H9 (cell line): Measurements from ENCODE around the gene MUSK. TPM values are rescaled to one million over a fixed set of nuclear protein-coding genes. Genes with fewer than 3 reads are reported as not detected.

Experiments used
- DNase-seq: peaks from one replicate; pipeline ENCODE4 v3.0.0-alpha.2; 2017
- H2AFZ ChIP-seq: one replicate; pipeline ENCODE4 v1.6.1; 2013; ENCODE audit warnings: mild to moderate bottlenecking, low read length, control low read depth, moderate library complexity
- H2AK5ac ChIP-seq: 2 replicates; pipeline ENCODE4 v1.6.1; 2013; ENCODE audit warnings: low read length, control low read depth, mixed read lengths; ENCODE audit not compliant: insufficient read length
- H2BK120ac ChIP-seq: one replicate; pipeline ENCODE4 v1.6.1; 2013; ENCODE audit warnings: low read depth, mild to moderate bottlenecking, low read length, control low read depth, inconsistent platforms; ENCODE audit not compliant: poor library complexity, severe bottlenecking
- H2BK12ac ChIP-seq: 2 replicates; pipeline ENCODE4 v1.6.1; 2013; ENCODE audit warnings: low read length, control low read depth, mixed read lengths, low read depth; ENCODE audit not compliant: insufficient read length
- H2BK15ac ChIP-seq: 2 replicates; pipeline ENCODE4 v1.6.1; 2013; ENCODE audit warnings: low read depth, low read length, control low read depth
- H2BK20ac ChIP-seq: one replicate; pipeline ENCODE4 v1.6.1; 2013; ENCODE audit warnings: low read depth, mild to moderate bottlenecking, low read length, control low read depth, inconsistent platforms; ENCODE audit not compliant: poor library complexity, severe bottlenecking
- H2BK5ac ChIP-seq: 2 replicates; pipeline ENCODE4 v1.6.1; 2013; ENCODE audit warnings: low read length, control low read depth, mixed read lengths; ENCODE audit not compliant: insufficient read length
- H3K14ac ChIP-seq: 2 replicates; pipeline ENCODE4 v1.6.1; 2013; ENCODE audit warnings: low read length, control low read depth; ENCODE audit not compliant: insufficient read depth
- H3K18ac ChIP-seq: 2 replicates; pipeline ENCODE4 v1.6.1; 2013; ENCODE audit warnings: low read depth, mild to moderate bottlenecking, mixed read lengths, low read length, control low read depth; ENCODE audit not compliant: insufficient read length
- H3K23ac ChIP-seq: 2 replicates; pipeline ENCODE4 v1.6.1; 2013; ENCODE audit warnings: low read length, control low read depth, mixed read lengths, low read depth; ENCODE audit not compliant: insufficient read length
- H3K23me2 ChIP-seq: 2 replicates; pipeline ENCODE4 v1.6.1; 2013; ENCODE audit warnings: low read depth, mild to moderate bottlenecking, mixed read lengths, low read length, control low read depth; ENCODE audit not compliant: insufficient read length, poor library complexity, severe bottlenecking
- H3K27ac ChIP-seq: 2 replicates; pipeline ENCODE4 v1.5.1; 2013; ENCODE audit warnings: low read length, control low read depth, mixed read lengths, low read depth; ENCODE audit not compliant: insufficient read length
- H3K27me3 ChIP-seq: 2 replicates; pipeline ENCODE4 v1.6.1; 2013; ENCODE audit warnings: low read length, control low read depth, inconsistent platforms; ENCODE audit not compliant: insufficient read depth
- H3K4ac ChIP-seq: 2 replicates; pipeline ENCODE4 v1.6.1; 2013; ENCODE audit warnings: low read depth, mild to moderate bottlenecking, control low read depth, inconsistent platforms, low read length, moderate library complexity
- H3K4me1 ChIP-seq: 2 replicates; pipeline ENCODE4 v1.6.1; 2013; ENCODE audit warnings: low read length, control low read depth, inconsistent platforms; ENCODE audit not compliant: insufficient read depth
- H3K4me2 ChIP-seq: 2 replicates; pipeline ENCODE4 v1.6.1; 2013; ENCODE audit warnings: low read length, control low read depth, mixed read lengths; ENCODE audit not compliant: insufficient read length, insufficient read depth
- H3K56ac ChIP-seq: 2 replicates; pipeline ENCODE4 v1.6.1; 2013; ENCODE audit warnings: low read depth, mild to moderate bottlenecking, mixed read lengths, low read length, control low read depth; ENCODE audit not compliant: insufficient read length
- H3K79me1 ChIP-seq: 2 replicates; pipeline ENCODE4 v1.6.1; 2013; ENCODE audit warnings: low read depth, mild to moderate bottlenecking, moderate library complexity, low read length, control low read depth, inconsistent platforms; ENCODE audit not compliant: insufficient read depth, poor library complexity, severe bottlenecking
- H3K79me2 ChIP-seq: 2 replicates; pipeline ENCODE4 v1.6.1; 2013; ENCODE audit warnings: low read length, control low read depth, inconsistent platforms; ENCODE audit not compliant: insufficient read depth
- H3K9ac ChIP-seq: 2 replicates; pipeline ENCODE4 v1.6.1; 2013; ENCODE audit warnings: low read length, control low read depth, mixed read lengths; ENCODE audit not compliant: insufficient read length; ENCODE audit errors: extremely low read depth
- H3K9me3 ChIP-seq: one replicate; pipeline ENCODE4 v1.6.1; 2013; ENCODE audit warnings: low read depth, low read length, inconsistent platforms; ENCODE audit not compliant: control insufficient read depth
- H3T11ph ChIP-seq: one replicate; pipeline ENCODE4 v1.6.1; 2013; ENCODE audit warnings: mild to moderate bottlenecking, low read length, control low read depth, inconsistent platforms
- H4K20me1 ChIP-seq: one replicate; pipeline ENCODE4 v1.6.1; 2013; ENCODE audit not compliant: control insufficient read depth, insufficient read length, insufficient read depth
- H4K5ac ChIP-seq: 2 replicates; pipeline ENCODE4 v1.6.1; 2013; ENCODE audit warnings: low read depth, mild to moderate bottlenecking, mixed read lengths, low read length, control low read depth; ENCODE audit not compliant: insufficient read length
- H4K8ac ChIP-seq: replicated peaks from 2 replicates; pipeline ENCODE4 v1.6.1; 2013; ENCODE audit warnings: low read length, control low read depth, mixed read lengths, low read depth; ENCODE audit not compliant: insufficient read length
- H4K91ac ChIP-seq: 2 replicates; pipeline ENCODE4 v1.6.1; 2013; ENCODE audit warnings: low read depth, mild to moderate bottlenecking, moderate library complexity, mixed read lengths, low read length, control low read depth; ENCODE audit not compliant: insufficient read length
- H3K27ac Mint-ChIP-seq, 3 experiments: 2 replicates in 2 of 3; 3 replicates in 1 of 3; pipeline ENCODE4 v1.8.0; 2020 to 2021; ENCODE audit warnings: mixed read lengths in 3 of 3, mild to moderate bottlenecking in 1 of 3, moderate library complexity in 1 of 3
- H3K27me3 Mint-ChIP-seq: 2 replicates; pipeline ENCODE4 v1.8.0; 2021; ENCODE audit warnings: low read depth, mild to moderate bottlenecking, moderate library complexity, mixed read lengths
- H3K36me3 Mint-ChIP-seq, 3 experiments: 2 replicates in 2 of 3; 3 replicates in 1 of 3; pipeline ENCODE4 v1.8.0; 2020 to 2021; ENCODE audit warnings: low read depth in 3 of 3, mixed read lengths in 3 of 3; ENCODE audit not compliant: insufficient read depth in 1 of 3
- H3K4me1 Mint-ChIP-seq, 2 experiments: 2 replicates each; pipeline ENCODE4 v1.8.0; 2020; ENCODE audit warnings: mixed read lengths in 2 of 2
- H3K4me3 Mint-ChIP-seq, 2 experiments: 2 replicates in 1 of 2; 3 replicates in 1 of 2; pipeline ENCODE4 v1.8.0; 2020 to 2021; ENCODE audit warnings: mild to moderate bottlenecking in 2 of 2, mixed read lengths in 2 of 2, moderate library complexity in 1 of 2
- H3K9me3 Mint-ChIP-seq, 2 experiments: 2 replicates in 1 of 2; 3 replicates in 1 of 2; pipeline ENCODE4 v1.8.0; 2020; ENCODE audit warnings: mild to moderate bottlenecking in 2 of 2, mixed read lengths in 2 of 2, moderate library complexity in 1 of 2
- WGBS: extraction: QIAGEN DNeasy Blood & Tissue Kit; methylation state at CpG from one replicate; pipeline ENCODE4 v1.1.7; 2013; ENCODE audit warnings: missing lambda C conversion rate, low lambda C conversion rate, mixed read lengths; ENCODE audit not compliant: insufficient read length; ENCODE audit errors: extremely low coverage; 5-methylcytosine and 5-hydroxymethylcytosine counted together
- total RNA-seq: library from RNA; stranded (reverse); gene quantifications from 2 replicates; pipeline ENCODE4 v1.2.1, GENCODE V29; 2021
- TF ChIP-seq, protein P1 (sequence below): fragments of 200-600 bp; sonication (generic); conservative IDR thresholded peaks from 3 replicates; pipeline ENCODE4 v1.8.0; 2021; ENCODE audit warnings: antibody characterized with exemption, mild to moderate bottlenecking

Gene MUSK
- total RNA-seq, 1 experiment from 2014 or later: not detected

DNA sequence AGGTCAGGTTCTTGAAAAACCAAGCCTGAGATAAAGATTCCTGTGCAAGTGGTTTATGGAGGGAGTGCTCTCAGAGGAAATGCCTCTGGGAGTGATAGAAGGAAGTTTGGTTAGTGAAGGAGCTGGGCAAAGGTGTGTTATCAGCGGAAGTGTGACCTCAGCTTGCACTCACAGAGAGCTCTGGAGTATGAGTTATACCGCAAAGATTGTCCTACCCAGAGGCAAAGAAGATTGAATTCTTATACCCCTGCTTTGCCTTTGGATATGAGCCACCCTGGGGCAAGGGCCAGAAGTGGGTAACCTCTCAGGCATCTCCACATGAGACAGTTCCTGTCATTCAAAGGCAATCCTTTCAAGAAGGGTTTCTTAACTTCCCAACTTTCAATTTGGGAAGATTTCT lies 145.6 kb downstream of the MUSK start:
- H4K20me1 ChIP-seq: no peaks in the 10 kb centered on the region
- no peaks in the 10 kb centered on the region for H3K4me1 ChIP-seq
- H4K91ac ChIP-seq: no peak overlapping the region
- no CpG with 5 or more reads among the region's 2 CpGs for WGBS
- no peak overlapping the region for H3K4me3 Mint-ChIP-seq
- H3K23me2 ChIP-seq: no peaks in the 10 kb centered on the region
- no peaks in the 10 kb centered on the region for H3K27me3 Mint-ChIP-seq
- H3K79me2 ChIP-seq: no peaks in the 10 kb centered on the region
- no peak overlapping the region for H3K56ac ChIP-seq
- H4K8ac ChIP-seq: no peak overlapping the region
- H3K9ac ChIP-seq: no peak overlapping the region
- no peak overlapping the region for H3K18ac ChIP-seq
- H2BK120ac ChIP-seq: no peak overlapping the region
- no peak overlapping the region for H2BK15ac ChIP-seq
- no peaks in the 10 kb centered on the region for H3K9me3 ChIP-seq
- no peak overlapping the region for H2BK12ac ChIP-seq
- H2BK5ac ChIP-seq: no peak overlapping the region
- no peaks in the 10 kb centered on the region for H3K27me3 ChIP-seq
- H3K27ac Mint-ChIP-seq: no peak overlapping the region; a peak in 1 of 7 replicates
- no peak overlapping the region for H4K5ac ChIP-seq
- no peak overlapping the region for H3K4ac ChIP-seq
- TF ChIP-seq, protein P1, sequence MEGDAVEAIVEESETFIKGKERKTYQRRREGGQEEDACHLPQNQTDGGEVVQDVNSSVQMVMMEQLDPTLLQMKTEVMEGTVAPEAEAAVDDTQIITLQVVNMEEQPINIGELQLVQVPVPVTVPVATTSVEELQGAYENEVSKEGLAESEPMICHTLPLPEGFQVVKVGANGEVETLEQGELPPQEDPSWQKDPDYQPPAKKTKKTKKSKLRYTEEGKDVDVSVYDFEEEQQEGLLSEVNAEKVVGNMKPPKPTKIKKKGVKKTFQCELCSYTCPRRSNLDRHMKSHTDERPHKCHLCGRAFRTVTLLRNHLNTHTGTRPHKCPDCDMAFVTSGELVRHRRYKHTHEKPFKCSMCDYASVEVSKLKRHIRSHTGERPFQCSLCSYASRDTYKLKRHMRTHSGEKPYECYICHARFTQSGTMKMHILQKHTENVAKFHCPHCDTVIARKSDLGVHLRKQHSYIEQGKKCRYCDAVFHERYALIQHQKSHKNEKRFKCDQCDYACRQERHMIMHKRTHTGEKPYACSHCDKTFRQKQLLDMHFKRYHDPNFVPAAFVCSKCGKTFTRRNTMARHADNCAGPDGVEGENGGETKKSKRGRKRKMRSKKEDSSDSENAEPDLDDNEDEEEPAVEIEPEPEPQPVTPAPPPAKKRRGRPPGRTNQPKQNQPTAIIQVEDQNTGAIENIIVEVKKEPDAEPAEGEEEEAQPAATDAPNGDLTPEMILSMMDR: no peak
- no peak for DNase-seq
- H3T11ph ChIP-seq: no peak overlapping the region
- H3K23ac ChIP-seq: no peak overlapping the region
- no peaks in the 10 kb centered on the region for H3K36me3 Mint-ChIP-seq
- H3K27ac ChIP-seq: no peak overlapping the region
- H3K14ac ChIP-seq: no peak overlapping the region
- H3K4me1 Mint-ChIP-seq: peaks cover 5 to 8% of the 10 kb centered on the region in 2 experiments
- H3K9me3 Mint-ChIP-seq: no peaks in the 10 kb centered on the region
- H2AK5ac ChIP-seq: no peak overlapping the region
- H2AFZ ChIP-seq: no peak overlapping the region
- no peak overlapping the region for H2BK20ac ChIP-seq
- no peak overlapping the region for H3K4me2 ChIP-seq
- H3K79me1 ChIP-seq: no peaks in the 10 kb centered on the region
